ENCODE data around the gene B3GLCT. TPM values are rescaled to one million over a fixed set of nuclear protein-coding genes. Genes with fewer than 3 reads are reported as not detected.
"Not testable (repeated sequence)": the region's sequence is repeated elsewhere in the genome, so short reads cannot be mapped to it uniquely, and the experiment has no call there.

Gene B3GLCT
- 11.3 TPM for polyA plus RNA-seq (2013, experiment 1 of 2; ENCODE audit: insufficient read length)
- 13.0 TPM for polyA plus RNA-seq (2013, experiment 2 of 2; ENCODE audit: insufficient read length)

DNA sequence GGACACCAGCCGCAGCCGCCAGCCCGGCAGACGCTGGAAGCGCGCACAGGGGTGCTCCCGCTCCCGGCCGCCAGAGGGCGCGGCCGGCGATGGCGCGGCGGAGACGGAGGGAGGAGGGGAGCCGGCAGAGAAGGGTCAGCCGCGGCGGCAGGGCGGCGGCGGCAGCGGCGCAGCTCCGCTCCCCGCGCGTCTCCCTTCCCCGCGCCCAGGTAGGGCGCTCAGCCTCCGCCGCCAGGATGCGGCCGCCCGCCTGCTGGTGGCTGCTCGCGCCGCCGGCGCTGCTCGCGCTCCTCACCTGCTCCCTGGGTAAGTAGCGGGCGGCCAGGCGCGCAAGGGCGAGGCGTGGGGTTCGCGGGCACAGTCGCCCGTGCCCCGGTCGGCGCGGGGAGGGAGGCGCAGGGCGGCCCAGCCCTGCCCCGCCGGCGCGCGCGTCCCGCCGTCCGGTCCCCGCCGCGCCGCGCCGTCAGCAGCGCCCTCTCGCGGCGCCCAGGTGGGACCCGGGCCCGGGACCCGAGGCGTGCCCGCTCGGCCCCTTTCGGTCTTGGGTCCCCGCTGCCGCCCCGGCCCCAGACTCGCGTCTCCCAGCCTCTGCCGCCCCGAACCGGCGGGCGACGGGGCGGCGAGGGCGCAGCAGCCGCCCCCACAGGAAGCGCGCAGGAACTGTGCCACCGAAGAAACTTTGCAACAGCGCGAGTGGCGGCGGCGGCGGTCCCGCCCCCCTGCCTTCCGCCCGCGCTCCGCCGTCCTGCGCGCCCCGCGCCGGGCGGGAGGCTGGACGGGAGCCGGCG is at the start of gene B3GLCT:
B3GLCT (plus strand) TSS at position 127 of the 788 bp plus-strand sequence; CDS start at position 237, 110 bp downstream.
- DNase-seq = peak; percentile 79

DNA sequence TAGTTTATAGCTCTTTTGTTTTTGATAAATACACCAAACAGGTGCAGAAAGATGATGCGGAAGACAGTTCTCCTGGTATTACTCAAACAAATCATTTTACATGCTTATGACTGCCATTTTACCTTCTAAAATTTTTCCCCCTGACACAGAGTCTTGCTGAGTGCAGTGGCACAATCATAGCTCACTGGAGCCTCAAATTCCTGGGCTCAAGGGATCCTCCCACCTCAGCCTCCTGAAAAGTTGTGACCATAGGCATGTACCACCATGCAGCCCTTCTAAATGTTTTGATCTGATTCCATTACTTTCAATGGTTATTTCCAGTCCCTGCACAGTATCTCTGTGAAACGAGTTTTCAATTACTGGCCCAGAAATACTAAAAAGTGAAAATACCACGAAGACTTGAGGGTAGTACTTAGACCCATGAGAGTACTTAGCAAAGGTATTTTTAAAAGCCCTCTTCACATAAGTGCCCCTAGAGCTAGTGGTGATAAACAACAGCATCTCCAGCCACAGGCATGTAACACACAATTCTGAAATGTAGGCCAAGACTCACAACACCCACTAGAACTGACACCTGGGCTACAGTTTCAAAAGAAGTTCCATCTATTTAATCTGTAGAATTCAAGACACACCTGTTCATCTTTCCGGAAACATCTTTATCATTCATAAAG is 49.3 kb upstream of the B3GLCT start:
- DNase-seq = no peak

DNA sequence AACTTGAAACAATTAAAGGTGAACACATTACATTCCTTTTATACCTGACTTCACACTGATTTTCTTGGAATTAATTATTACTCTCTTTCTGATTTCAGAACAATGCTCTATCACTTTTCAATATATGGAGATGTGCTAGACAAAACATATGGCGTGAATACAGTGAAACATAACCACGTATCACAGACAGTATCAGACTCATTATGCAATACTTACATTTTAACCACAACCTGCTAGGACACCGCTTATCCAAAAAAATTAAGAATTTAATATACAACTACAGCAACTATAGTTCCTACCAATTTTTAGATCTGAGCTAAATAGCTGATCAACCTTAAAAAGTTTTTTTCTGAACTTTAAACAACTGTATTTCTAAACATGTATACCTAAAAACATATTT is 47.9 kb upstream of the B3GLCT start:
- no peak for DNase-seq

- DNase-seq = no peak
Observed at GRCh38 chr13:31154939-31155338, 44.8 kb upstream of the B3GLCT start.

GRCh38 chr13:31159306-31159705 is 40.5 kb upstream of the B3GLCT start:
- no peak for DNase-seq

DNA sequence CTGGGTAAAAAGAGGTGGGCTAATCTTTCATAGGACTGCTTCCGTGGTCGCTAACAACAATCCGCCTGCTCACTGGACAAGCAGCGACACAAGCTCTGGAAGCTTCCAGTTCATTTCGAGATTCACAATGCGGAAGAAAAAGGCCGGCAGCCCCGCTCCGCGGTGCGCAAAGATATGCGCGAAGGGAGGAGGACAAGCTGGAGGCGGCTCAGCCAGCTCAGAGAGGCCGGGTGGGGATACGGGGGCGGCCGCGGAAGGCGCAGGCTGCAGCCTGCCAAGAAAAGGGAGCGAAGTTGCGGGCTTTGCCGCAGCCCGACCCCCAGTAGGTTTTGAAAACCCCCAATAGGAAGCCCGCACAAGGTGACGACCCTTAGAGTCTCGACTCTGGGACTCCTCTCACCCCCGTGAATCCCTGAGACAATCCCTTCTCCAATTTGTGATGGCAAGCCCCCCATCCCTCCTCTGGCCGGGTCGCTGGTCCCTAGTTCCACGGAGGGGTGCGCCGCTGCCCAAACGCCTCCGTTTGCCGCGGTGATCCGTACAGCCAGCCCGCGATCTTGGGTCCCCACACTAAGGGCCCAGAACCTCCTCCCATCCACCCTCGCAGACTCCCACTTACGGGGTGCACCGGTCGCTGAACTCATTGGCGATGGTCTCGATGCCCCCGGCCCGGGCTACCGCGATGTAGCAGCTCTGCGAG is 38.8 kb upstream of the B3GLCT start:
- peak; percentile 64 for DNase-seq

DNA sequence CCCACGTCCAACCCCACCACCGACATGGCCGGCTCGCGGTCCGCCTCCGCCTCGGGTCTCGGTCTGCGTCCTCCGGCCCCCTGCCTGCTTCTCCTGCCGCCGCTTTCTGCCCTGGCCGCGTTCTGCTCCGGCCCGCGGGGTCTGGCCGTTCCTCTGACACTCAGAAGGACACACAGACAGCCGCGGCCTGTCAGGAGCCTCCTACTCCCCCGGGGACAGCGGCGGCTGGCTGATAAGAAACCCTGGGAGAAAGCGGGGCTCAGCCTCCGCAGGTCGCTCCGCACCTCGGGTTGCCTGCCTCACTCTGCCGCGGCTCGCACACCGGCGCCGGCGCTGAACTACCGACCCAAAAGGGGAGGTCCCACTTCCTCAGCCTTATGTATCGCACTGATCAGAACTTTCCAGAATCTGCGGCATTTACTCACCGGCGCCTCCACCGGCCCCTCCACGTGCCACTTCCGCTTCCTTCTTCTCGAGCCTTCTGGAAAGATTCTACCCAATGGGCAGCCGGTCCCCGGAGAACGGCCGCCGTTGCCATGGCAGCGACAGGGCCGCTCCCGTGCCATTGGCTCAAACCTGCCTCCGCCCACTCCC is 38.1 kb upstream of the B3GLCT start, which contains the start of gene HSPH1:
HSPH1 (minus strand) TSS at position 348 of the 594 bp plus-strand sequence; CDS start at position 26, 322 bp downstream.
- peak; percentile 98 for DNase-seq

GRCh38 chr13:31162151-31163008 is 37.4 kb upstream of the B3GLCT start:
- peak; percentile 98 for DNase-seq

GRCh38 chr13:31166591-31166990 is 33.2 kb upstream of the B3GLCT start:
- DNase-seq = no peak

DNA sequence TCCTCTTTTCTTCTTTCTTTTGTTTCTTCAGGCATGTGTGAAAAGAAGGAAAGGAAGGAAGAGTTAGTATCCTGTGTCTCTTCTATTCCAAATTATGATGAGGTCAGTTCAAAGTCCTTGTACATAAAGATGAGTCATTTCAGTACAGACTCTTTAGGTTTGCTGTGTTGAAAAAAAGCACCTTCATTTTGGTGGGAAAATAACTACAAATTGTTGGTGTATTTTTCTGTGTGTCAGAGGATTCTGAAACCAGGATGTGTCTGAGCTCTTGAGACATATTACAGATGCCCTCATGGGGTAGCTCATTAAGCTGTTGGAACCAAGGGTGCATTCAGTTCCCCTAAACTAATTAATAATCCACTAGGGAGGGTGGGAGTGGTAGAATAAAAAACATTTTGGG is 32.3 kb upstream of the B3GLCT start:
- no peak for DNase-seq

DNA sequence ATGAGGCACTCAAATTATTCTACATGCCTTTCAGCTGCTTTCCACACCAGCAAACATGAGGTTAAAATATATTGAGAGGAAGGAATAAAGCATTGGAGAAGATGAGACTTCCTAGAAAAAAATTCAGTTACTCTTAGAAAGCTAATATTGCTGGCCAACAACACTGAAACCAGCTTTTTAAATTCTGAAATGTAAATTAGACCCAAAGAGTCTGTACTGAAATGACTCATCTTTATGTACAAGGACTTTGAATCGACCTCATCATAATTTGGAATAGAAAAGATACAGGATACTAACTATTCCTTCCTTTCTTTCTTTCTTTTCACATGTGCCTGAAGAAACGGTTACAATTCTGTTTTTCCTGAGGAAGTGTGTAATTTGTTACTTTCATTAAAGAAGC is 31.6 kb upstream of the B3GLCT start:
- no peak for DNase-seq

GRCh38 chr13:31168736-31169135 is 31.0 kb upstream of the B3GLCT start:
- no peak for DNase-seq

DNA sequence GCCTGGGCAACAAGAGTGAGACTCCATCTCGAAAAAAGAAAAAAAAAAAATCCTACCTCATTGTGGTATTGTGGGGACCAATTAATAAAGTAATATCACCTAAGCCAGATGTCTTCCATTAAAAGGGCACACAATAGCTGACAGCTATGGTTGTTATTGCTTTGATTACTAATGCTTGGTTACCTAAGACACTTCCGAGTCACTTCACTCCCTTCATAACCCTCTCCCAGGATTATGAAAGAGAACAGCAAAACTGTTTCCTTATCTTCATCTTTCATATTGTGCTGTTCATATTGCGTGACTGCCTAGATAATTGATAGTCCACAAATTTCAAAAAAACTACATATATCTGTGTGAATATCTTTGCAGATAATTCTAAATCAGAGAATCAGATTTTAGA is 27.8 kb upstream of the B3GLCT start:
- no peak for DNase-seq

DNA sequence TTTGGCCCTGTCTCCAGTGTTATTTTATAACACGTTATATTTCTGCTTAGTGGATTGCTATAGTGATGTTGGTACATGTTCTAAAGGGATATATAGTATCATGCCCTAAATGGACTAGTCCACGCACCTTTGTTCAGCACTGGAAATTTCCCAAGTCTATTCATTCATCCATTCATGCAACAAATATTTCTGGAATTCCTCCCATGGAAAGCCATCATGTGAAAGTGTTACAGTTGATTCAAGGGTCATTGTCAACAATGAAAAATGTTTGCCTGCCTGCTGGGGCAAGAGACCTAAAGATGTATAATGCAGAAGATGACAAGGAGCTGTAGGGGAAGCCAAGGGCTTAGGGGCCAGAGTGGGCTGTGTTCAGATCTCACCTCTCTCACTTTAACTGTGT is 27.2 kb upstream of the B3GLCT start:
- peak; percentile 91 for DNase-seq

DNA sequence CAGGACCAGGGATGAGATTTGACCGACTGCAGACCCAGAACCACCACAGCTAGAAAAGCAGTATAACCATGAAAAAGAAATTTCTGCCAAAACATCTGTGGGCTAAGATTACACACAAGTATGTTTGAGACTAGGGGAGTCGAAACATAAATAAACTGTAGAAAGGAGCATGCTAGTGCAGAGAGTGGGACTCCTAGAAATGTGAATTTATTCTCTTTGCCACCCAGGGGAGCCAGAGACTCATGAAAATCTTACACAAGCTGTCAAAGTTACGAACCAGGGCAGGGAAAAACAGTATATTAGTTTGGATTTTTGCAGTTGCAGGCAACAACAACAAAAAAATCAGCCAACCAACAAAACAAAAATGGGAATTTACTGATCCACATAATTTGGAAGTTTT is 25.8 kb upstream of the B3GLCT start:
- DNase-seq = peak; percentile 39

GRCh38 chr13:31175847-31176532 is 23.8 kb upstream of the B3GLCT start:
- no peak for DNase-seq

GRCh38 chr13:31177813-31178495 is 21.8 kb upstream of the B3GLCT start:
- DNase-seq = not testable (repeated sequence)

DNA sequence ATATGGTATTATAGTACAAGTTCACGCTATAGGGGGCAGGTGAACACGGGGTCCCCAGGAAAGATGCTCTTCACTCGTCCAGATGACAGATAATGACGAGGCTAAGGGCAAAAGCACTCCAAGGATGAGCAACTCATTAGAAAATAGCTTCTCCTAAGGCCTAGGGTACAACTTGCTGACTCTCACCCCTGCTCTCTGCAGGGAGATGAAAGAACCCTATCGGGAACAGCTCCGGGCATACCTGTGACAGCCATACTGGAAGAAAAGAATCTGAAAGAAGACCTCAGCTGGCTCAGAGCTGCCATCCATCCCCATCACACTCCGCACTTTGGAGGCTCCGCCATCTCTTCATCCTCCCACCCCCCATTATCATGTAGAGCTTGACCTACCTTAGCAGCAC is 20.5 kb upstream of the B3GLCT start:
- DNase-seq = no peak

DNA sequence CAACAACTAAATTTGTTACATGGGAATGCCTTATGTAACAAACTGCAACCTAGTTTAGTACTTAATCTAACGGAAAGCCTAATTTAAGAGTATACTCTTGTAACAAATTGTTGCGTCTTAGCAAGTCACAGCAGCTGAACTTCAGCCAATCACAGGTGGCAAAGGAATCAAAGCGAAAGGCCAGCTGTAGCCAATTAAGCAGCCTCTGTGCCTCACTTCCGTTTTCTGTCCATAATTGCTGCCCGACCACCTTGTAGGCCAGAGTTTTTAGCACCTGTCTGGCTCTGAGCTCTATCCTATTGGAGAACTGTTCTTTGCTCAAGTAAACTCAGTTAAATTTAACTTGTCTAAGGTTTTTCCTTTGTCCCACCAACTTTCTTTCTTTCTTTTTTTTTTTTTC is 20.0 kb upstream of the B3GLCT start:
- DNase-seq = no peak

DNA sequence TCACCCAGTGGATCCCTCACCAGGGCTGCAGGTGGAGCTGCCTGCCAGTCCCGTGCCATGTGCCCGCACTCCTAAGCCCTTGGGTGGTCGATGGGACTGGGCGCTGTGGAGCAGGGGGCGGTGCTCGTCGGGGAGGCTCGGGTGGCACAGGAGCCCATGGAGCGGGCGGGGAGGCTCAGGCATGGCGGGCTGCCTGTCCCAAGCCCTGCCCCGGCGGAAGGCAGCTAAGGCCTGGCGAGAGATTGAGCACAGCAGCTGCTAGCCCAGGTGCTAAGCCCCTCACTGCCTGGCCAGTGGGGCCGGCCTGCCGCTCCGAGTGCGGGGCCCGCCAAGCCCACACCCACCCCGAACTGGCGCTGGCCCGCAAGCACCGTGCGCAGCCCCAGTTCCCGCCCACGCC is 16.8 kb upstream of the B3GLCT start:
- no peak for DNase-seq

DNA sequence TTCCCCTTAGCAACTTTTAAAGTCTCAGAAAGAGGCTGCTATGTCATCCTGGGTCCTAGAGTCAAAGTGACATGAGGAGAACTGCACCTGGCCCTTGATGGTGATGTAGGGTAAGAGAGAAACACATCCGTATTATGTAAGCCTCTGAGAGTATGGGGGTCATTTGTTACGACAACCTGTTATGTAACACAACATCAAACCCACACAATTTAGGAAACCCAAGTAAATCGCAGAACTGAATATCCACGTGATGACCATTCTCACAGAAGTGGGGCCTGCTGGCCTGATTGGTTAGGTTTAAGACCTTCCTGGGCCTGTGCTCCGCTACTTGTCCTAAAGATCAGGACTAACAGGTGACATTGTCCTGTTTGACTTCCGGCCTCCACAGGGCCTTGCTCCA is 15.3 kb upstream of the B3GLCT start:
- DNase-seq = no peak
